MG63 (cell line): ENCODE data around the gene NCCRP1. TPM values are rescaled to one million over a fixed set of nuclear protein-coding genes. Genes with fewer than 3 reads are reported as not detected.
"Not testable (repeated sequence)": the region's sequence is repeated elsewhere in the genome, so short reads cannot be mapped to it uniquely, and the experiment has no call there.

Experiments used
- DNase-seq: peaks from one replicate; pipeline ENCODE4 v3.0.0-alpha.2; 2020
- H3K27me3 ChIP-seq: fragments of 250-450 bp; sonication (Bioruptor Pico); 2 replicates; pipeline ENCODE4 v1.5.1; 2020; ENCODE audit warnings: mild to moderate bottlenecking, moderate library complexity
- H3K36me3 ChIP-seq: fragments of 250-450 bp; sonication (Bioruptor Pico); 2 replicates; pipeline ENCODE4 v1.5.1; 2020; ENCODE audit warnings: mild to moderate bottlenecking, moderate library complexity
- H3K4me3 ChIP-seq: fragments of 250-450 bp; sonication (Bioruptor Pico); 2 replicates; pipeline ENCODE4 v1.5.1; 2020; ENCODE audit warnings: mild to moderate bottlenecking, moderate library complexity
- H3K9me3 ChIP-seq: fragments of 250-450 bp; sonication (Bioruptor Pico); 2 replicates; pipeline ENCODE4 v1.5.1; 2020; ENCODE audit warnings: mild to moderate bottlenecking, moderate library complexity
- total RNA-seq: library from RNA; depleted of rRNA; stranded (reverse); fragments of >200 nt; shearing (Covaris generic); gene quantifications from 2 replicates; pipeline ENCODE4 v1.2.3, GENCODE V29; 2014; ENCODE audit warnings: low replicate concordance; rRNA removed

NCCRP1 gene
- total RNA-seq, 1 experiment from 2014 or later, result not detected

GRCh38 chr19:39245166-39245565 is 48.4 kb downstream of the NCCRP1 start:
- not testable (repeated sequence) for H3K36me3 ChIP-seq, DNase-seq, H3K9me3 ChIP-seq, H3K4me3 ChIP-seq, H3K27me3 ChIP-seq

- DNase-seq, result no peak
- Histone ChIP-seq H3K4me3 (no peak overlapping the region), H3K9me3 (no peaks in the 10 kb centered on the region), H3K27me3 (peaks cover 2% of the 10 kb centered on the region; the same call in 1 of the 2 replicates), H3K36me3 (no peaks in the 10 kb centered on the region)
These were observed 50.3 kb downstream of the NCCRP1 start for GRCh38 chr19:39246951-39247669.

DNA sequence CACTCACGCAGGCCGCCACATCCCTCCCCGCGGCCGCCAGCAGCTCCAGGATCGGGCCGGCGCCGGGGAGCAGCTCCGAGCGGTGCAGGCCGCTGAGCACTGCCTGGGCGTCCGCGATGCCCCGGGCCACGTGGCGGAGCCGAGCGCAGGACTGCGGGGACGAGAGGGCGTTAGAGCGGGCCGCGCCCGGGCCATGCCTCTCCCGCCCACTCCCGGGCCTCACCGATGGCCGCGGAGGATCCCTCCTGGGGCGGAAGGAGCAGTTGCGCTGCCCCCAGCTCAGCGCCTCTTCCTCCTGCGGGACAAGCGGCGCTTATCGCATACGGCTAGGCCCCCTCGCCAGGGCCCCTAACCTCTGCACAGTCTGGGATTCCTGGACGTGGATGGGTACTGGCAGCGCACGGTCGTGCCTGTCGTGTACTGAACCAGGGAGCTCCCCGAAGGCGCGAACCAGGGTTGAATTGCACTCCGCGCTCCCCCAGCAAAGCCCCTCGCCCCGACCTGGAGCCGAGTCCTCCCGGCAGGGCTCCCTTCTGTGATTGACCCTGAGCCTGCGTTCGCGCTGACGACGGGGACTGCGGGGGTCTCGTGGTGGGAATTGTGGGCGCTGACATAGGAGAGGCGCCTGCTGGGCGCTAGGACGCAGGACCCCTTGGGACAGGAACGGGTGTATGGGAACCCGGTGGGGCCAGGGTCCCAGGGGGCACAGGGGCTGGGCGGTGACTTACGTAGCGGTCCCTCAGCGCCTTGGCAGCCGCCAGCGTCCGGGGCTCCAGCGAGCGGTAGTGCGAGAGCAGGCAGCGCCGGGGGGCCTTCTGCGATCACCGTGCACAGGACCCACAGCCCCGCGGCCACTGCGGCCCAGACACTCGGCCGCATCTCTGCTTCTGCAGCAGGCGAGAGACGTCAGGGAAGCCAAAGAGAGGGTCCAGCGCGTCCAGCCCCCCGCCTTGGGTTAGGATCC is 51.2 kb downstream of the NCCRP1 start:
- DNase-seq, result no peak

DNA sequence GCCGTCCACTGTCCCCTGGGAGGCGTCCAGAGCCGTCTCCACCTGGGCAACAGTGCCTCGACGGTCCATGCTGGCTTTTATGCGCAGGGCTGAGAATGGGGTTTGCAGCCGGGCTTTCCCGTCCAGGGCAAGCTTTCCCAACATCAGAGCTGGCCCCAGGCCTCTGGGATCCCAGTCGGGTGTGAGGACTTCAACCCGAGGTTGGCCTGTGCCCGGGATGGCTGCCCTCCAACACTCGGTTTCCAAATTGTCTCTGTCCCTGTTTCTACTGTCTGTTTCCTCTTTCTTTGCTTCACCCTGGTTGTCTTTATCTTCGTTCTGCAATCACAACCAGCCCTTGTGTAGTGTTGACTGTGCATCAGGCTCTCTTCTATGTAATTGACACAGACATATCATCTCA is 52.0 kb downstream of the NCCRP1 start, which contains the start of gene IFNL4:
TSS of gene IFNL4 (minus strand) at position 51 of the 400 bp plus-strand sequence.
- Histone ChIP-seq H3K4me3 (no peak within 1 kb of the TSS), H3K9me3 (no peaks in the 10 kb centered on the region), H3K36me3 (no peaks in the 10 kb centered on the region), H3K27me3 (peaks cover 2% of the 10 kb centered on the region; the same call in 1 of the 2 replicates)
- no peak for DNase-seq

More for the DNA sequence above, 51.2 kb downstream of the NCCRP1 start:
- H3K9me3 ChIP-seq, result no peaks in the 10 kb centered on the region
- H3K4me3 ChIP-seq, result no peak overlapping the region
- no peaks in the 10 kb centered on the region for H3K36me3 ChIP-seq
- H3K27me3 ChIP-seq, result peaks cover 2% of the 10 kb centered on the region; the same call in 1 of the 2 replicates

- no peaks in the 10 kb centered on the region for H3K36me3 ChIP-seq
- no peaks in the 10 kb centered on the region for H3K9me3 ChIP-seq
- no peak overlapping the region for H3K4me3 ChIP-seq
- DNase-seq, result no peak
- peaks cover 4% of the 10 kb centered on the region; the same call in 1 of the 2 replicates for H3K27me3 ChIP-seq
These were observed 54.3 kb downstream of the NCCRP1 start for GRCh38 chr19:39251081-39251480.

Other genes starting within 250 kb of the NCCRP1 start
- gene FBXO17, start 221.2 kb upstream of the NCCRP1 start, total RNA-seq, result 53.1 and 67.1 TPM in 2 replicates
- 0.82 TPM in 1 of 2 replicates, not detected in the other for gene FBXO27, start 164.4 kb upstream of the NCCRP1 start, total RNA-seq
- not detected in 2 replicates for gene ACP7, start 112.6 kb upstream of the NCCRP1 start, total RNA-seq
- gene PAK4, start 71.2 kb upstream of the NCCRP1 start, total RNA-seq, result 3.0 and 8.5 TPM in 2 replicates
- gene SYCN, start 7.3 kb downstream of the NCCRP1 start, total RNA-seq, result not detected in 2 replicates
- gene IFNL3, start 48.0 kb downstream of the NCCRP1 start, total RNA-seq, result not detected in 2 replicates
- not detected in 2 replicates for gene IFNL4, start 51.9 kb downstream of the NCCRP1 start, total RNA-seq
- gene IFNL2, start 71.4 kb downstream of the NCCRP1 start, total RNA-seq, result not detected in 2 replicates
- not detected in 2 replicates for gene IFNL1, start 99.4 kb downstream of the NCCRP1 start, total RNA-seq
- gene LRFN1, start 123.9 kb downstream of the NCCRP1 start, total RNA-seq, result 0.07 and 0.23 TPM in 2 replicates
- not detected in 2 replicates for gene GMFG, start 139.1 kb downstream of the NCCRP1 start, total RNA-seq
- gene SAMD4B, start 145.5 kb downstream of the NCCRP1 start, total RNA-seq, result 27.5 and 37.0 TPM in 2 replicates
- gene PAF1, start 194.1 kb downstream of the NCCRP1 start, total RNA-seq, result 62.0 and 62.4 TPM in 2 replicates
- 18.1 and 26.5 TPM in 2 replicates for gene MED29, start 194.4 kb downstream of the NCCRP1 start, total RNA-seq
- 0.66 and 1.4 TPM in 2 replicates for gene ZFP36, start 209.9 kb downstream of the NCCRP1 start, total RNA-seq
- gene PLEKHG2, start 215.7 kb downstream of the NCCRP1 start, total RNA-seq, result 3.0 and 12.4 TPM in 2 replicates
- 95.9 and 97.8 TPM in 2 replicates for gene RPS16, start 239.0 kb downstream of the NCCRP1 start, total RNA-seq
- gene SUPT5H, start 248.6 kb downstream of the NCCRP1 start, total RNA-seq, result 55.9 and 102 TPM in 2 replicates